K562 (cell line): Measurements from ENCODE around the gene S100A2. TPM values are rescaled to one million over a fixed set of nuclear protein-coding genes. Genes with fewer than 3 reads are reported as not detected.

Experiments used
- ATAC-seq: fragments of 200-7000 bp; cut with Tn5 transposase; 3 replicates; pipeline ENCODE4 v1.9.1; 2020; ENCODE audit warnings: moderate library complexity
- BruUV-seq: library from RNA; stranded (reverse); fragments of 400-500 nt; replicated peaks from 2 replicates; lab custom pipeline; 2021; lab: Mats Ljungman, UMichigan
- CTCF ChIA-PET: fragments of 300-600 bp; formaldehyde crosslinking; extraction: SDS; loops from one replicate; lab custom pipeline; 2021; ENCODE audit warnings: low intra/inter-chr PET ratio; lab: Yijun Ruan, JAX
- POLR2A ChIA-PET: fragments of 300-600, 350-650 bp; sonication (Branson Sonifier 250); formaldehyde crosslinking; extraction: SDS; loops from one replicate; lab custom pipeline; 2021; ENCODE audit warnings: antibody characterized with exemption, inconsistent platforms; lab: Yijun Ruan, JAX
- DNase-seq, 4 experiments: peaks; one replicate each; pipeline versions ENCODE4 v3.0.0 to v3.0.0-alpha.2; 2011 to 2018; ENCODE audit warnings: low spot score in 3 of 4, mixed read lengths in 3 of 4; ENCODE audit errors: extremely low read depth in 1 of 4
- FAIRE-seq: peaks from 2 replicates; lab custom pipeline; 2011; peaks lifted over from hg19 to GRCh38; lab: Jason Lieb, UNC
- H2AFZ ChIP-seq: 2 replicates; pipeline ENCODE4 v1.6.0; 2011; ENCODE audit warnings: low read depth, low read length, control low read depth, inconsistent platforms
- H3K27ac ChIP-seq: fragments of 200-600 bp; 3 replicates; pipeline ENCODE4 v1.8.0; 2011; ENCODE audit warnings: low read depth, mild to moderate bottlenecking, control low read depth, inconsistent platforms, low read length, moderate library complexity, mixed read lengths; ENCODE audit errors: extremely low read depth
- H3K27me3 ChIP-seq, 2 experiments: fragments of 300-600 bp in 1 of 2; 2 replicates in 1 of 2; 3 replicates in 1 of 2; pipeline versions ENCODE4 v1.6.0 to v1.8.0; 2011; ENCODE audit warnings: inconsistent platforms in 2 of 2, low read length in 2 of 2, mild to moderate bottlenecking in 1 of 2, mixed read lengths in 1 of 2, moderate library complexity in 1 of 2; ENCODE audit not compliant: control insufficient read depth in 2 of 2, insufficient read depth in 2 of 2
- H3K36me3 ChIP-seq: fragments of 300-600 bp; 3 replicates; pipeline ENCODE4 v1.8.0; 2011; ENCODE audit warnings: mild to moderate bottlenecking, low read length, inconsistent platforms; ENCODE audit not compliant: control insufficient read depth, insufficient read depth
- H3K4me1 ChIP-seq, 2 experiments: fragments of 200-600 bp in 1 of 2; replicated peaks in 1 of 2; 2 replicates in 1 of 2; 3 replicates in 1 of 2; pipeline versions ENCODE4 v1.5.1 to v1.8.0; 2011; ENCODE audit warnings: inconsistent platforms in 2 of 2, low read length in 2 of 2, mild to moderate bottlenecking in 1 of 2, mixed read lengths in 1 of 2, moderate library complexity in 1 of 2; ENCODE audit not compliant: control insufficient read depth in 2 of 2, insufficient read depth in 2 of 2
- H3K4me2 ChIP-seq: 2 replicates; pipeline ENCODE4 v1.6.1; 2011; ENCODE audit warnings: low read length, control low read depth, inconsistent platforms, mixed read lengths; ENCODE audit not compliant: insufficient read depth
- H3K4me3 ChIP-seq: fragments of 200-600 bp; sonication (generic), shearing (Covaris generic); 2 replicates; pipeline ENCODE4 v1.5.1; 2016; ENCODE audit warnings: control low read depth, inconsistent platforms
- H3K79me2 ChIP-seq: fragments of 200-600 bp; 3 replicates; pipeline ENCODE4 v1.8.0; 2011; ENCODE audit warnings: low read length, inconsistent platforms; ENCODE audit not compliant: control insufficient read depth, insufficient read depth
- H3K9ac ChIP-seq, 2 experiments: 2 replicates each; pipeline versions ENCODE4 v1.6.0 to v1.6.1; 2011; ENCODE audit warnings: low read depth in 2 of 2, low read length in 2 of 2, control low read depth in 1 of 2, inconsistent platforms in 1 of 2, mild to moderate bottlenecking in 1 of 2, mixed read lengths in 1 of 2; ENCODE audit not compliant: insufficient read depth in 1 of 2
- H3K9me1 ChIP-seq: one replicate; pipeline ENCODE4 v1.6.0; 2011; ENCODE audit warnings: inconsistent platforms, mild to moderate bottlenecking, low read length, moderate library complexity; ENCODE audit not compliant: control insufficient read depth, insufficient read depth
- H3K9me3 ChIP-seq: replicated peaks from 2 replicates; pipeline ENCODE4 v1.5.1; 2011; ENCODE audit warnings: low read depth, low read length, inconsistent platforms; ENCODE audit not compliant: control insufficient read depth, insufficient read depth
- H4K20me1 ChIP-seq: replicated peaks from 2 replicates; pipeline ENCODE4 v1.6.1; 2011; ENCODE audit warnings: low read length, inconsistent platforms, mixed read lengths; ENCODE audit not compliant: control insufficient read depth, insufficient read depth
- CCAR2 ChIP-seq: fragments of 200-400 bp; formaldehyde crosslinking; IDR thresholded peaks from 2 replicates; pipeline ENCODE4 v1.6.1; 2017; ENCODE audit warnings: mild to moderate bottlenecking, low read depth, low read length
- EP400 ChIP-seq: fragments of 450-650 bp; IDR thresholded peaks from 2 replicates; pipeline ENCODE4 v1.6.1; 2017; ENCODE audit warnings: antibody characterized with exemption, mild to moderate bottlenecking, moderate library complexity
- ETS1 ChIP-seq: conservative IDR thresholded peaks from 2 replicates; pipeline ENCODE4 v1.6.1; 2011; ENCODE audit warnings: low read depth, mild to moderate bottlenecking, low read length; ENCODE audit not compliant: control insufficient read depth
- ID3 ChIP-seq, 2 experiments: fragments of 250-450 bp in 1 of 2; fragments of 450-650 bp in 1 of 2; sonication (Bioruptor Pico) in 1 of 2; IDR thresholded peaks; 2 replicates each; pipeline versions ENCODE4 v1.6.1 to v1.8.0; 2016 to 2021; ENCODE audit warnings: mild to moderate bottlenecking in 2 of 2, moderate library complexity in 2 of 2, missing compliant biosample characterization in 1 of 2, missing genetic modification characterization in 1 of 2
- LARP7 ChIP-seq: fragments of 450-650 bp; IDR thresholded peaks from 2 replicates; pipeline ENCODE4 v1.6.1; 2016
- MAFK ChIP-seq: IDR thresholded peaks from 2 replicates; pipeline ENCODE4 v1.6.1; 2011; ENCODE audit warnings: low read length, improper control_type of control experiment
- RBM25 ChIP-seq: fragments of 200-400 bp; formaldehyde crosslinking; IDR thresholded peaks from 2 replicates; pipeline ENCODE4 v1.6.1; 2018; ENCODE audit warnings: low read length, low read depth, moderate library complexity; ENCODE audit not compliant: severe bottlenecking
- ZBTB17 ChIP-seq: fragments of 450-650 bp; formaldehyde crosslinking; IDR thresholded peaks from 2 replicates; pipeline ENCODE4 v1.4.0; 2020; ENCODE audit warnings: mild to moderate bottlenecking
- ZFP30 ChIP-seq: fragments of 250-450 bp; sonication (Bioruptor Pico); IDR thresholded peaks from 2 replicates; pipeline ENCODE4 v1.8.0; 2022; ENCODE audit warnings: moderate library complexity, mild to moderate bottlenecking, inconsistent platforms, borderline replicate concordance
- ZNF717 ChIP-seq: fragments of 250-450 bp; sonication (Bioruptor Pico); IDR thresholded peaks from 2 replicates; pipeline ENCODE4 v1.5.0; 2021
- WGBS: fragments of 100-300 bp; shearing (Covaris generic); methylation state at CpG from one replicate; pipeline ENCODE4 v1.1.6; 2016; ENCODE audit warnings: low coverage, mixed read lengths; ENCODE audit not compliant: insufficient coverage; ENCODE audit errors: missing lambda C conversion rate; 5-methylcytosine and 5-hydroxymethylcytosine counted together
- in situ Hi-C: fragments of 300-500 bp; cut with MboI; formaldehyde crosslinking; loops from 4 replicates; pipeline ENCODE4 v1.15.0; 2018; ENCODE audit warnings: inconsistent platforms, mixed read lengths
- intact Hi-C: fragments of 100-400 bp; cut with micrococcal nuclease; formaldehyde crosslinking; loops from 2 replicates; pipeline ENCODE4 v1.14.2; 2022
- polyA plus RNA-seq, 8 experiments: library from polyadenylated mRNA; depleted of rRNA in 4 of 8; stranded (reverse) in 5 of 8; unstranded in 3 of 8; fragments of >200 nt; fragmentation: Nextera tagmentation in 2 of 8; fragmentation: Illumina TruSeq in 1 of 8; extraction: Ambion mirVana in 2 of 8; extraction: Trizol in 1 of 8; gene quantifications; 2 replicates each; pipeline versions ENCODE4 v1.2.1 to v1.2.3, GENCODE V29; 2011 to 2014; ENCODE audit warnings: inconsistent platforms in 1 of 8, missing spikeins in 1 of 8
- total RNA-seq, 7 experiments: library from RNA; depleted of rRNA in 6 of 7; stranded (reverse); fragments of >200 nt in 6 of 7; fragmentation: Illumina TruSeq in 2 of 7; extraction: Trizol in 2 of 7; gene quantifications; 2 replicates each; pipeline versions ENCODE4 v1.2.1 to v1.2.3, GENCODE V29; 2011 to 2021; ENCODE audit warnings: low replicate concordance in 1 of 7

Gene S100A2
- total and polyA plus RNA-seq, 9 of the 15 experiments (the other 6 are each of a cell fraction or from before 2014, with no cell fraction given), result 0.28 to 0.65 (median 0.44) TPM; not detected in 4

- Histone ChIP-seq H3K4me3 (no peak overlapping the region), H2AFZ (no peak overlapping the region), H3K4me2 (no peak overlapping the region), H4K20me1 (no peaks in the 10 kb centered on the region), H3K36me3 (no peaks in the 10 kb centered on the region), H3K79me2 (no peaks in the 10 kb centered on the region), H3K9ac (no peak overlapping the region), H3K27ac (no peak overlapping the region), H3K27me3 (no peaks in the 10 kb centered on the region), H3K4me1 (peaks cover 0 to 5% of the 10 kb centered on the region in 2 experiments; a peak in 2 of 5 replicates), H3K9me3 (no peaks in the 10 kb centered on the region), H3K9me1 (no peaks in the 10 kb centered on the region)
- ChIA-PET CTCF (no interaction called here), POLR2A (interaction anchor here (0.6 to 1.1 kb wide), 2 partner anchors 18 to 19 kb away, joined by 3 read pairs; no protein-coding TSS in a partner anchor)
- WGBS, result 5% methylated on average over 3 of the region's 3 CpGs
- no peak for FAIRE-seq
- DNase-seq, result no peak
- no peak for ATAC-seq
- TF ChIP-seq ZFP30 (CRISPR knock-in tag) (no peak), RBM25 (no peak), ETS1 (no peak), ZBTB17 (CRISPR knock-in tag) (no peak), ZNF717 (CRISPR knock-in tag) (no peak), MAFK (no peak), EP400 (no peak), CCAR2 (no peak), LARP7 (no peak), ID3 (CRISPR knock-in tag; IDR thresholded peaks at IDR 0.05) (no peak), ID3 (tag; IDR thresholded peaks at IDR 0.05) (no peak)
- no TSS peak for BruUV-seq
- intact Hi-C loops (no loop called here), in situ Hi-C loops (no loop called here)
These were observed 13.3 kb upstream of the S100A2 start for GRCh38 chr1:153578936-153579335.
